ENCODE data around the gene TGOLN2.
"Not testable (repeated sequence)": the region's sequence is repeated elsewhere in the genome, so short reads cannot be mapped to it uniquely, and the experiment has no call there.

TGOLN2 gene

GRCh38 chr2:85340034-85340892 lies 12.5 kb upstream of the TGOLN2 start:
- Histone ChIP-seq H3K4me1 (ENCODE audit: control insufficient read depth, insufficient read depth, low read length) (no peaks in the 10 kb centered on the region), H3K4me3 (ENCODE audit: low read length in 2 of 2) (no peak overlapping the region), H3K27me3 (ENCODE audit: control insufficient read depth in 1 of 2, insufficient read depth in 2 of 2, low read length in 2 of 2) (no peaks in the 10 kb centered on the region), H3K9ac (ENCODE audit: low read length in 2 of 2) (peak overlapping the region in 1 of 2 donors; percentile 36), H3K36me3 (ENCODE audit: control insufficient read depth in 2 of 2, insufficient read depth in 2 of 2, low read length in 2 of 2) (peaks cover 5 to 6% of the 10 kb centered on the region in 2 donors), H3K27ac (ENCODE audit: low read length) (no peak overlapping the region), H3K9me3 (ENCODE audit: control insufficient read depth in 2 of 2, low read length in 2 of 2) (no peaks in the 10 kb centered on the region)

DNA sequence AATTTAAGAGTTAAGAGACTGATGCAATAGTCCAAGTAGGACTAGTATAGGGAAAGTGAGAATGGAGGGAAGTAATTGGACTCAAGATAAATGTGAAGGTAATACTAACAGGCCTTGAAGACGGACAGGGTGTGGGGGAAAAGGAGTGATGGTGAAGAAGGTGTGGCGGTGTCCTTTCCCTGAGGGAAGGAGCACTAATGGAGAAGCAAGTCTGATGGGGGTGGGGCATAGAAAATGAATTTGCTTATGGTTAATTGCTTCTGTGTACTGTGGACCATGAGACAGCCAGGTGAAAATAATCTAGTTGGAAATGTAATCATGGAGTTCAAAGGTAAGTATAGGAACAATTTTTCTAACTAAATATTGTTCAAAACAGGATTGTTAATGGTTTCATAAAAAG lies 7.1 kb upstream of the TGOLN2 start:
- Histone ChIP-seq H3K4me1 (ENCODE audit: control insufficient read depth, insufficient read depth, low read length) (no peaks in the 10 kb centered on the region), H3K27me3 (ENCODE audit: control insufficient read depth in 1 of 2, insufficient read depth in 2 of 2, low read length in 2 of 2) (no peaks in the 10 kb centered on the region), H3K4me3 (ENCODE audit: low read length in 2 of 2) (no peak overlapping the region), H3K9ac (ENCODE audit: low read length in 2 of 2) (no peak overlapping the region), H3K9me3 (ENCODE audit: control insufficient read depth in 2 of 2, low read length in 2 of 2) (no peaks in the 10 kb centered on the region), H3K27ac (ENCODE audit: low read length) (no peak overlapping the region), H3K36me3 (ENCODE audit: control insufficient read depth in 2 of 2, insufficient read depth in 2 of 2, low read length in 2 of 2) (no peaks in the 10 kb centered on the region)

DNA sequence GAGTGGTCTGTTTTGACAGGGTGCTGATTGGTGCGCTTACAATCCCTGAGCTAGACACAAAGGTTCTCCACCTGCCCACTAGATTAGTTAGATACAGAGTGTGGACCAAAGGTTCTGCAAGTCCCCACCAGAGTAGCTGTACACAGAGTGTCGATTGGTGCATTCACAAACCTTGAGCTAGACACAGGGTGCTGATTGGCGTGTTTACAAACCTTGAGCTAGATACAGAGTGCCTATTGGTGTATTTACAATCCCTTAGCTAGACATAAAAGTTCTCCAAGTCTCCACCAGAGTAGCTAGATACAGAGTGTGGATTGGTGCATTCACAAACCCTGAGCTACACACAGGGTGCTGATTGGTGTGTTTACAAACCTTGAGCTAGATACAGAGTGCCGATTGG lies 6.1 kb upstream of the TGOLN2 start:
- H3K9ac ChIP-seq (ENCODE audit: low read length in 2 of 2); H3K36me3 ChIP-seq (ENCODE audit: control insufficient read depth in 2 of 2, insufficient read depth in 2 of 2, low read length in 2 of 2); H3K4me3 ChIP-seq (ENCODE audit: low read length in 2 of 2); H3K27ac ChIP-seq (ENCODE audit: low read length); H3K4me1 ChIP-seq (ENCODE audit: control insufficient read depth, insufficient read depth, low read length); H3K9me3 ChIP-seq (ENCODE audit: control insufficient read depth in 2 of 2, low read length in 2 of 2); H3K27me3 ChIP-seq (ENCODE audit: control insufficient read depth in 1 of 2, insufficient read depth in 2 of 2, low read length in 2 of 2): not testable (repeated sequence)

- Histone ChIP-seq H3K4me1 (ENCODE audit: control insufficient read depth, insufficient read depth, low read length) (peaks cover 14% of the 10 kb centered on the region), H3K36me3 (ENCODE audit: control insufficient read depth in 2 of 2, insufficient read depth in 2 of 2, low read length in 2 of 2) (no peaks in the 10 kb centered on the region), H3K9me3 (ENCODE audit: control insufficient read depth in 2 of 2, low read length in 2 of 2) (no peaks in the 10 kb centered on the region), H3K9ac (ENCODE audit: low read length in 2 of 2) (no peak overlapping the region), H3K27ac (ENCODE audit: low read length) (no peak overlapping the region), H3K27me3 (ENCODE audit: control insufficient read depth in 1 of 2, insufficient read depth in 2 of 2, low read length in 2 of 2) (no peaks in the 10 kb centered on the region), H3K4me3 (ENCODE audit: low read length in 2 of 2) (no peak overlapping the region)
Observed at GRCh38 chr2:85330839-85331636, 3.2 kb upstream of the TGOLN2 start.

GRCh38 chr2:85329701-85330100 lies 1.9 kb upstream of the TGOLN2 start:
- not testable (repeated sequence) for H3K4me3 ChIP-seq (ENCODE audit: low read length in 2 of 2); H3K27me3 ChIP-seq (ENCODE audit: control insufficient read depth in 1 of 2, insufficient read depth in 2 of 2, low read length in 2 of 2); H3K9ac ChIP-seq (ENCODE audit: low read length in 2 of 2); H3K36me3 ChIP-seq (ENCODE audit: control insufficient read depth in 2 of 2, insufficient read depth in 2 of 2, low read length in 2 of 2); H3K9me3 ChIP-seq (ENCODE audit: control insufficient read depth in 2 of 2, low read length in 2 of 2); H3K27ac ChIP-seq (ENCODE audit: low read length)
- peaks cover 27% of the 10 kb centered on the region for H3K4me1 ChIP-seq (ENCODE audit: control insufficient read depth, insufficient read depth, low read length)

DNA sequence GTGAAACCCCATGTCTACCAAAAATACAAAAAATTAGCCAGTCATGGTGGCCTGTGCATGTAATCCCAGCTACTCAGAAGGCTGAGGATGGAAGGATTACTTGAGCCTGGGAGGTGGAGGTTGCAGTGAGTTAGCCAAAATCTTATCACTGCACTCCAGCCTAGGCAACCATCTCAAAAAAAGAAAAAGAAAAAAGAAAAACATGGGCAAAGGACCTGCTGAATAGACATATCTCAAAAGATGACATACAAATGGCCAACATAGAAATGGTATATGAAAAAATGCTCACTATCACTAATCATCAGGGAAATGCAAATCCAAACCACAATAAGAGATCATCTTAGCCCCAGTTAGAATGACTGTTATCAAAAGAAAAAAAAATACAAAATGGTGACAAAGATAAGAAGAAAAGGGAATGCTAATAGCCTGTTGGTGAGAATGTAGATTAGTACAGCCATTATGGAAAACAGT lies 1.4 kb upstream of the TGOLN2 start:
- Histone ChIP-seq H3K4me1 (ENCODE audit: control insufficient read depth, insufficient read depth, low read length) (peaks cover 29% of the 10 kb centered on the region), H3K9me3 (ENCODE audit: control insufficient read depth in 2 of 2, low read length in 2 of 2) (no peaks in the 10 kb centered on the region), H3K36me3 (ENCODE audit: control insufficient read depth in 2 of 2, insufficient read depth in 2 of 2, low read length in 2 of 2) (peaks cover 7 to 8% of the 10 kb centered on the region in 2 donors), H3K4me3 (ENCODE audit: low read length in 2 of 2) (no peak overlapping the region), H3K27ac (ENCODE audit: low read length) (no peak overlapping the region), H3K27me3 (ENCODE audit: control insufficient read depth in 1 of 2, insufficient read depth in 2 of 2, low read length in 2 of 2) (no peaks in the 10 kb centered on the region), H3K9ac (ENCODE audit: low read length in 2 of 2) (no peak overlapping the region)

DNA sequence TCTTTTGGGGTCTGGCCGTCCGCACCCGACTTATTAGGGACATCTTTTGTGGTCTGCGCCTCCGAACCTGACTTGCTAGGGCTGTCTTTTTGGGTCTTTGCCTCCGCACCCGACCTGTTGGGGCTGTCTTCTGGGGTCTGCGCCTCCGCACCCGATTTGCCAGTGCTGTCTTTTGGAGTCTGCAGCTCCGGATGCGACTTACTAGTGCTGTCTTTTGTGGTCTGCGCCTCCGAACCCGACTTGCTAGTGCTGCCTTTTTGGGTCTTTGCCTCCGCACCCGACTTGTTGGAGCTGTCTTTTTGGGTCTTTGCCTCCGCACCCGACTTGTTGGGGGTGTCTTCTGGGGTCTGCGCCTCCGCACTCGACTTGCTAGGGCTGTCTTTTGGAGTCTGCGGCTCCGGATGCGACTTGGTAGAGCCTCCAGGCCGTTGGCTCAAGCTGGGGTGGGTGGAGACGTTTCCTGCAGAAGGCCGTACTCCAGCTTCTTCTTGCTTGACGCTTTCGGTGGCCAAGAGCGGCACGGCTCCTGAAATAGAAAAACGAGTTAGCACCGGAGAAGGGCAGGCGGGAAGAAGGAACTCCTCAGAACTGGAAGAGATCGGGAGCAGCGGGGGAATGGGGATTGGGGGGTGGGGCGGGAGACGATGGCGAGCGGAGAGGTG lies 498 bp downstream of the TGOLN2 start:
- Histone ChIP-seq H3K4me1 (ENCODE audit: control insufficient read depth, insufficient read depth, low read length) (peaks cover 36% of the 10 kb centered on the region), H3K9me3 (ENCODE audit: control insufficient read depth in 2 of 2, low read length in 2 of 2) (no peaks in the 10 kb centered on the region), H3K9ac (ENCODE audit: low read length in 2 of 2) (peak overlapping the region; percentile 97 to 99), H3K27ac (ENCODE audit: low read length) (peak overlapping the region; percentile 97), H3K27me3 (ENCODE audit: control insufficient read depth in 1 of 2, insufficient read depth in 2 of 2, low read length in 2 of 2) (no peaks in the 10 kb centered on the region), H3K36me3 (ENCODE audit: control insufficient read depth in 2 of 2, insufficient read depth in 2 of 2, low read length in 2 of 2) (peaks cover 18 to 20% of the 10 kb centered on the region in 2 donors), H3K4me3 (ENCODE audit: low read length in 2 of 2) (peak overlapping the region; percentile 96 to 98)

DNA sequence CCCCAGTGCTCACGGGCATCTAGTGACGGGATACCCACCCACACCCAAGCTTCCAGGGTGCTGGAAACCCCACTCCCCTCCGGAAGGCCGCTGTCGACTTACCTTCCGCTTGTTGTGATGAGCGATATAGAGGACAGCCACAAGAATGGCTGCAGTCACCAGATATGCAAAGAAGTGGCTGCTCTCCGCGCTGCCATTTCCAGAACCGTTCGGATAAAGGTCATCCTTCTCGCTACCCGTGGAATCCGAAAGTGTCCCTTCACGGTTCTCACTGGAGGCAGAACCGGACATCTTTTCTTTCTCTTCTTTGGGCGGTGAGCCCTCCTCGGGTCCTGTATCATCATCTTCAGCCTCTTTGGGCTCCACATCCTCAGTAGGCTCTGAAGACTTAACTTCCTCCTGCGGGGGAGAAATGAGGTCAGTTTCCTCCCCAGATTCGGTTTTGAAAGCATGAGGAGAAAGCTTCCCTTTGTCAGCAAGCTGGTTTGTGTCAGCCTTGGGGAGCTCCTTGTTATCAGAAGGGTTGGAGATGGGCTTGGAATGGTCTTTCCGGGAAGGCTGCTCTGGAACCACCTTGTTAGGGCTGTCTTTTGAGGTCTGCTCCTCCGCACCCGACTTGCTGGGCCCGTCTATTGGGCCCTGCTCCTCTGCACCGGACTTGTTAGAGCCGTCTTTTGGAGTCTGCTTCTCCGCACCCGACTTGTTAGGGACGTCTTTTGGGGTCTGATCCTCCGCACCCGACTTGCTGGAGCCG lies 1.2 kb downstream of the TGOLN2 start:
- no peaks in the 10 kb centered on the region for H3K9me3 ChIP-seq (ENCODE audit: control insufficient read depth in 2 of 2, low read length in 2 of 2)
- peak overlapping the region; percentile 97 for H3K27ac ChIP-seq (ENCODE audit: low read length)
- H3K9ac ChIP-seq (ENCODE audit: low read length in 2 of 2): peak overlapping the region; percentile 97 to 99
- H3K4me3 ChIP-seq (ENCODE audit: low read length in 2 of 2): peak overlapping the region; percentile 96 to 98
- H3K27me3 ChIP-seq (ENCODE audit: control insufficient read depth in 1 of 2, insufficient read depth in 2 of 2, low read length in 2 of 2): no peaks in the 10 kb centered on the region
- peaks cover 40% of the 10 kb centered on the region for H3K4me1 ChIP-seq (ENCODE audit: control insufficient read depth, insufficient read depth, low read length)
- peaks cover 24 to 27% of the 10 kb centered on the region in 2 donors for H3K36me3 ChIP-seq (ENCODE audit: control insufficient read depth in 2 of 2, insufficient read depth in 2 of 2, low read length in 2 of 2)

DNA sequence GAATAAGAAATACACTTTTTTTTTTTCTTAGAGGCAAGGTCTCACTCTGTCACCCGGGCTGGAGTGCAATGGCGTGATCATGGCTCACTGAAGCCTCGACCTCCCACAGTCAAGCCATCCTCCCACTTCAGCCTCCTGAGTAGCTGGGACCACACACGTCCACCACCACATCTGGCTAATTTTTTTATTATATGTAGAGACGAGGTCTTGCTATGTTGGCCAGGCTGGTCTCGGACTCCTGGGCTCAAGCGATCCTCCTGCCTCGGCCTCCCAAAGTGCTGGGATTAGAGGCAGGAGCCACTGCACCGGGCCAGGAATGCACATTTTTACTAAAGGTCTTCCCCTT lies 2.4 kb downstream of the TGOLN2 start:
- Histone ChIP-seq H3K4me3 (ENCODE audit: low read length in 2 of 2) (peak overlapping the region; percentile 96 to 98), H3K9ac (ENCODE audit: low read length in 2 of 2) (peak overlapping the region; percentile 97 to 99)

More for the DNA sequence above, 2.4 kb downstream of the TGOLN2 start:
- H3K9me3 ChIP-seq (ENCODE audit: control insufficient read depth in 2 of 2, low read length in 2 of 2): no peaks in the 10 kb centered on the region
- no peak overlapping the region for H3K27ac ChIP-seq (ENCODE audit: low read length)
- no peaks in the 10 kb centered on the region for H3K27me3 ChIP-seq (ENCODE audit: control insufficient read depth in 1 of 2, insufficient read depth in 2 of 2, low read length in 2 of 2)
- H3K36me3 ChIP-seq (ENCODE audit: control insufficient read depth in 2 of 2, insufficient read depth in 2 of 2, low read length in 2 of 2): peaks cover 33 to 38% of the 10 kb centered on the region in 2 donors
- H3K4me1 ChIP-seq (ENCODE audit: control insufficient read depth, insufficient read depth, low read length): peaks cover 40% of the 10 kb centered on the region
